DMS114 treated with DMSO at 0.1 percent for 48 hours (cell line): ENCODE results near the gene RAPGEF1.
A peak's percentile ranks its signal among the peaks of the same experiment; 100 is the strongest.
"Not testable (repeated sequence)": the region's sequence is repeated elsewhere in the genome, so short reads cannot be mapped to it uniquely, and the experiment has no call there.

Experiments used
- DNase-seq: peaks from one replicate; lab custom pipeline; 2025; ENCODE audit not compliant: unreplicated experiment; lab: John Stamatoyannopoulos, UW

RAPGEF1 gene

GRCh38 chr9:131739959-131740648, at the start of gene RAPGEF1:
Gene RAPGEF1 (minus strand): TSS chr9:131740076. CDS start chr9:131739830, 246 bp downstream.
- DNase-seq = no peak

GRCh38 chr9:131788851-131789250, 49.0 kb upstream of the RAPGEF1 start:
- DNase-seq = no peak

GRCh38 chr9:131787838-131788237, 48.0 kb upstream of the RAPGEF1 start:
- DNase-seq = no peak

GRCh38 chr9:131784748-131785501, 45.0 kb upstream of the RAPGEF1 start:
- no peak for DNase-seq

- no peak for DNase-seq
Measured at GRCh38 chr9:131781069-131781468, 41.2 kb upstream of the RAPGEF1 start.

GRCh38 chr9:131776473-131776872, 36.6 kb upstream of the RAPGEF1 start:
- DNase-seq = no peak

GRCh38 chr9:131776036-131776435, 36.2 kb upstream of the RAPGEF1 start:
- no peak for DNase-seq

- no peak for DNase-seq
Measured at GRCh38 chr9:131774636-131775035, 34.8 kb upstream of the RAPGEF1 start.

GRCh38 chr9:131773911-131774379, 34.1 kb upstream of the RAPGEF1 start:
- no peak for DNase-seq

GRCh38 chr9:131772940-131773339, 33.1 kb upstream of the RAPGEF1 start:
- DNase-seq = no peak

- no peak for DNase-seq
Measured at GRCh38 chr9:131771646-131772045, 31.8 kb upstream of the RAPGEF1 start.

GRCh38 chr9:131769361-131769760, 29.5 kb upstream of the RAPGEF1 start:
- DNase-seq = no peak

GRCh38 chr9:131764568-131764967, 24.7 kb upstream of the RAPGEF1 start:
- no peak for DNase-seq

- peak; percentile 60 for DNase-seq
Measured at GRCh38 chr9:131762356-131762932, 22.6 kb upstream of the RAPGEF1 start.

- no peak for DNase-seq
Measured at GRCh38 chr9:131759017-131759647, 19.3 kb upstream of the RAPGEF1 start.

- DNase-seq = no peak
Measured at GRCh38 chr9:131757549-131757948, 17.7 kb upstream of the RAPGEF1 start.

- DNase-seq = peak; percentile 65
Measured at GRCh38 chr9:131755541-131756198, 15.8 kb upstream of the RAPGEF1 start.

- no peak for DNase-seq
Measured at GRCh38 chr9:131754846-131755245, 15.0 kb upstream of the RAPGEF1 start.

- DNase-seq = not testable (repeated sequence)
Measured at GRCh38 chr9:131753751-131754150, 13.9 kb upstream of the RAPGEF1 start.

GRCh38 chr9:131752231-131752884, 12.5 kb upstream of the RAPGEF1 start:
- DNase-seq = no peak
